GM23338 (cell line): ENCODE measurements around the gene POLR2H. TPM values are rescaled to one million over a fixed set of nuclear protein-coding genes. Genes with fewer than 3 reads are reported as not detected.

ENCODE experiments used
- EZH2 ChIP-seq: fragments of 200-600 bp; sonication (generic); IDR thresholded peaks from one replicate; pipeline ENCODE4 v1.8.0; 2017; ENCODE audit warnings: antibody characterized with exemption, mild to moderate bottlenecking, low read depth; ENCODE audit not compliant: unreplicated experiment
- EZH2phosphoT487 ChIP-seq: fragments of 200-600 bp; sonication (generic); IDR thresholded peaks from one replicate; pipeline ENCODE4 v1.8.1; 2018; ENCODE audit warnings: antibody characterized with exemption; ENCODE audit not compliant: unreplicated experiment
- POLR2AphosphoS5 ChIP-seq: IDR thresholded peaks from 2 replicates; pipeline ENCODE4 v1.6.1; 2016; ENCODE audit warnings: antibody characterized with exemption, low read depth
- ZNF331 ChIP-seq: fragments of 250-450 bp; sonication (Bioruptor Pico); IDR thresholded peaks from 2 replicates; pipeline ENCODE4 v1.5.0; 2020; ENCODE audit warnings: low read depth, mild to moderate bottlenecking, moderate library complexity
- polyA plus RNA-seq: library from polyadenylated mRNA; unstranded; fragments of >200 nt; fragmentation: Nextera tagmentation; extraction: Ambion mirVana; gene quantifications from 2 replicates; pipeline ENCODE4 v1.2.1, GENCODE V29; 2016
- total RNA-seq: library from RNA; depleted of rRNA; stranded (reverse); fragments of >200 nt; shearing (Covaris generic); gene quantifications from 2 replicates; pipeline ENCODE4 v1.2.3, GENCODE V29; 2014
- TF ChIP-seq, protein P1 (sequence below): fragments of 250-450 bp; sonication (Bioruptor Pico); IDR thresholded peaks from 2 replicates; pipeline ENCODE4 v1.5.0; 2020; ENCODE audit warnings: mild to moderate bottlenecking, moderate library complexity
- TF ChIP-seq, protein P2 (sequence below): IDR thresholded peaks from 2 replicates; pipeline ENCODE4 v1.6.1; 2016; ENCODE audit warnings: antibody characterized with exemption
- TF ChIP-seq, protein P3 (sequence below): IDR thresholded peaks from one replicate; pipeline ENCODE4 v1.6.1; 2018; ENCODE audit warnings: antibody characterized with exemption; ENCODE audit not compliant: unreplicated experiment

The POLR2H gene
- total and polyA plus RNA-seq, 2 experiments from 2014 or later: 190 to 199 TPM

GRCh38 chr3:184387174-184387714, 25.7 kb downstream of the POLR2H start (continued):
- TF ChIP-seq, protein P1, sequence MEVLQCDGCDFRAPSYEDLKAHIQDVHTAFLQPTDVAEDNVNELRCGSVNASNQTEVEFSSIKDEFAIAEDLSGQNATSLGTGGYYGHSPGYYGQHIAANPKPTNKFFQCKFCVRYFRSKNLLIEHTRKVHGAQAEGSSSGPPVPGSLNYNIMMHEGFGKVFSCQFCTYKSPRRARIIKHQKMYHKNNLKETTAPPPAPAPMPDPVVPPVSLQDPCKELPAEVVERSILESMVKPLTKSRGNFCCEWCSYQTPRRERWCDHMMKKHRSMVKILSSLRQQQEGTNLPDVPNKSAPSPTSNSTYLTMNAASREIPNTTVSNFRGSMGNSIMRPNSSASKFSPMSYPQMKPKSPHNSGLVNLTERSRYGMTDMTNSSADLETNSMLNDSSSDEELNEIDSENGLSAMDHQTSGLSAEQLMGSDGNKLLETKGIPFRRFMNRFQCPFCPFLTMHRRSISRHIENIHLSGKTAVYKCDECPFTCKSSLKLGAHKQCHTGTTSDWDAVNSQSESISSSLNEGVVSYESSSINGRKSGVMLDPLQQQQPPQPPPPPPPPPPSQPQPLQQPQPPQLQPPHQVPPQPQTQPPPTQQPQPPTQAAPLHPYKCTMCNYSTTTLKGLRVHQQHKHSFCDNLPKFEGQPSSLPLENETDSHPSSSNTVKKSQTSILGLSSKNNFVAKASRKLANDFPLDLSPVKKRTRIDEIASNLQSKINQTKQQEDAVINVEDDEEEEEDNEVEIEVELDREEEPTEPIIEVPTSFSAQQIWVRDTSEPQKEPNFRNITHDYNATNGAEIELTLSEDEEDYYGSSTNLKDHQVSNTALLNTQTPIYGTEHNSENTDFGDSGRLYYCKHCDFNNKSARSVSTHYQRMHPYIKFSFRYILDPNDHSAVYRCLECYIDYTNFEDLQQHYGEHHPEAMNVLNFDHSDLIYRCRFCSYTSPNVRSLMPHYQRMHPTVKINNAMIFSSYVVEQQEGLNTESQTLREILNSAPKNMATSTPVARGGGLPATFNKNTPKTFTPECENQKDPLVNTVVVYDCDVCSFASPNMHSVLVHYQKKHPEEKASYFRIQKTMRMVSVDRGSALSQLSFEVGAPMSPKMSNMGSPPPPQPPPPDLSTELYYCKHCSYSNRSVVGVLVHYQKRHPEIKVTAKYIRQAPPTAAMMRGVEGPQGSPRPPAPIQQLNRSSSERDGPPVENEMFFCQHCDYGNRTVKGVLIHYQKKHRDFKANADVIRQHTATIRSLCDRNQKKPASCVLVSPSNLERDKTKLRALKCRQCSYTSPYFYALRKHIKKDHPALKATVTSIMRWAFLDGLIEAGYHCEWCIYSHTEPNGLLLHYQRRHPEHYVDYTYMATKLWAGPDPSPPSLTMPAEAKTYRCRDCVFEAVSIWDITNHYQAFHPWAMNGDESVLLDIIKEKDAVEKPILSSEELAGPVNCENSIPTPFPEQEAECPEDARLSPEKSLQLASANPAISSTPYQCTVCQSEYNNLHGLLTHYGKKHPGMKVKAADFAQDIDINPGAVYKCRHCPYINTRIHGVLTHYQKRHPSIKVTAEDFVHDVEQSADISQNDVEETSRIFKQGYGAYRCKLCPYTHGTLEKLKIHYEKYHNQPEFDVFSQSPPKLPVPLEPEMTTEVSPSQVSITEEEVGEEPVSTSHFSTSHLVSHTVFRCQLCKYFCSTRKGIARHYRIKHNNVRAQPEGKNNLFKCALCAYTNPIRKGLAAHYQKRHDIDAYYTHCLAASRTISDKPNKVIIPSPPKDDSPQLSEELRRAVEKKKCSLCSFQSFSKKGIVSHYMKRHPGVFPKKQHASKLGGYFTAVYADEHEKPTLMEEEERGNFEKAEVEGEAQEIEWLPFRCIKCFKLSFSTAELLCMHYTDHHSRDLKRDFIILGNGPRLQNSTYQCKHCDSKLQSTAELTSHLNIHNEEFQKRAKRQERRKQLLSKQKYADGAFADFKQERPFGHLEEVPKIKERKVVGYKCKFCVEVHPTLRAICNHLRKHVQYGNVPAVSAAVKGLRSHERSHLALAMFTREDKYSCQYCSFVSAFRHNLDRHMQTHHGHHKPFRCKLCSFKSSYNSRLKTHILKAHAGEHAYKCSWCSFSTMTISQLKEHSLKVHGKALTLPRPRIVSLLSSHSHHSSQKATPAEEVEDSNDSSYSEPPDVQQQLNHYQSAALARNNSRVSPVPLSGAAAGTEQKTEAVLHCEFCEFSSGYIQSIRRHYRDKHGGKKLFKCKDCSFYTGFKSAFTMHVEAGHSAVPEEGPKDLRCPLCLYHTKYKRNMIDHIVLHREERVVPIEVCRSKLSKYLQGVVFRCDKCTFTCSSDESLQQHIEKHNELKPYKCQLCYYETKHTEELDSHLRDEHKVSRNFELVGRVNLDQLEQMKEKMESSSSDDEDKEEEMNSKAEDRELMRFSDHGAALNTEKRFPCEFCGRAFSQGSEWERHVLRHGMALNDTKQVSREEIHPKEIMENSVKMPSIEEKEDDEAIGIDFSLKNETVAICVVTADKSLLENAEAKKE (CRISPR knock-in tag): no peak
- TF ChIP-seq ZNF331 (CRISPR knock-in tag): no peak
- TF ChIP-seq, protein P2, sequence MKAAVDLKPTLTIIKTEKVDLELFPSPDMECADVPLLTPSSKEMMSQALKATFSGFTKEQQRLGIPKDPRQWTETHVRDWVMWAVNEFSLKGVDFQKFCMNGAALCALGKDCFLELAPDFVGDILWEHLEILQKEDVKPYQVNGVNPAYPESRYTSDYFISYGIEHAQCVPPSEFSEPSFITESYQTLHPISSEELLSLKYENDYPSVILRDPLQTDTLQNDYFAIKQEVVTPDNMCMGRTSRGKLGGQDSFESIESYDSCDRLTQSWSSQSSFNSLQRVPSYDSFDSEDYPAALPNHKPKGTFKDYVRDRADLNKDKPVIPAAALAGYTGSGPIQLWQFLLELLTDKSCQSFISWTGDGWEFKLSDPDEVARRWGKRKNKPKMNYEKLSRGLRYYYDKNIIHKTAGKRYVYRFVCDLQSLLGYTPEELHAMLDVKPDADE: no peak
- TF ChIP-seq, protein P3, sequence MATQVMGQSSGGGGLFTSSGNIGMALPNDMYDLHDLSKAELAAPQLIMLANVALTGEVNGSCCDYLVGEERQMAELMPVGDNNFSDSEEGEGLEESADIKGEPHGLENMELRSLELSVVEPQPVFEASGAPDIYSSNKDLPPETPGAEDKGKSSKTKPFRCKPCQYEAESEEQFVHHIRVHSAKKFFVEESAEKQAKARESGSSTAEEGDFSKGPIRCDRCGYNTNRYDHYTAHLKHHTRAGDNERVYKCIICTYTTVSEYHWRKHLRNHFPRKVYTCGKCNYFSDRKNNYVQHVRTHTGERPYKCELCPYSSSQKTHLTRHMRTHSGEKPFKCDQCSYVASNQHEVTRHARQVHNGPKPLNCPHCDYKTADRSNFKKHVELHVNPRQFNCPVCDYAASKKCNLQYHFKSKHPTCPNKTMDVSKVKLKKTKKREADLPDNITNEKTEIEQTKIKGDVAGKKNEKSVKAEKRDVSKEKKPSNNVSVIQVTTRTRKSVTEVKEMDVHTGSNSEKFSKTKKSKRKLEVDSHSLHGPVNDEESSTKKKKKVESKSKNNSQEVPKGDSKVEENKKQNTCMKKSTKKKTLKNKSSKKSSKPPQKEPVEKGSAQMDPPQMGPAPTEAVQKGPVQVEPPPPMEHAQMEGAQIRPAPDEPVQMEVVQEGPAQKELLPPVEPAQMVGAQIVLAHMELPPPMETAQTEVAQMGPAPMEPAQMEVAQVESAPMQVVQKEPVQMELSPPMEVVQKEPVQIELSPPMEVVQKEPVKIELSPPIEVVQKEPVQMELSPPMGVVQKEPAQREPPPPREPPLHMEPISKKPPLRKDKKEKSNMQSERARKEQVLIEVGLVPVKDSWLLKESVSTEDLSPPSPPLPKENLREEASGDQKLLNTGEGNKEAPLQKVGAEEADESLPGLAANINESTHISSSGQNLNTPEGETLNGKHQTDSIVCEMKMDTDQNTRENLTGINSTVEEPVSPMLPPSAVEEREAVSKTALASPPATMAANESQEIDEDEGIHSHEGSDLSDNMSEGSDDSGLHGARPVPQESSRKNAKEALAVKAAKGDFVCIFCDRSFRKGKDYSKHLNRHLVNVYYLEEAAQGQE: no peak
- TF ChIP-seq POLR2AphosphoS5: no peak
- TF ChIP-seq EZH2: no peak
- no peak for TF ChIP-seq EZH2phosphoT487
